CD1c-positive myeloid dendritic cell (primary cell): Measurements from ENCODE around the gene INHA.

Source experiments
- DNase-seq: peaks from one replicate; pipeline ENCODE4 v3.0.0-alpha.2; 2016; ENCODE audit errors: extremely low spot score

Gene INHA

DNA sequence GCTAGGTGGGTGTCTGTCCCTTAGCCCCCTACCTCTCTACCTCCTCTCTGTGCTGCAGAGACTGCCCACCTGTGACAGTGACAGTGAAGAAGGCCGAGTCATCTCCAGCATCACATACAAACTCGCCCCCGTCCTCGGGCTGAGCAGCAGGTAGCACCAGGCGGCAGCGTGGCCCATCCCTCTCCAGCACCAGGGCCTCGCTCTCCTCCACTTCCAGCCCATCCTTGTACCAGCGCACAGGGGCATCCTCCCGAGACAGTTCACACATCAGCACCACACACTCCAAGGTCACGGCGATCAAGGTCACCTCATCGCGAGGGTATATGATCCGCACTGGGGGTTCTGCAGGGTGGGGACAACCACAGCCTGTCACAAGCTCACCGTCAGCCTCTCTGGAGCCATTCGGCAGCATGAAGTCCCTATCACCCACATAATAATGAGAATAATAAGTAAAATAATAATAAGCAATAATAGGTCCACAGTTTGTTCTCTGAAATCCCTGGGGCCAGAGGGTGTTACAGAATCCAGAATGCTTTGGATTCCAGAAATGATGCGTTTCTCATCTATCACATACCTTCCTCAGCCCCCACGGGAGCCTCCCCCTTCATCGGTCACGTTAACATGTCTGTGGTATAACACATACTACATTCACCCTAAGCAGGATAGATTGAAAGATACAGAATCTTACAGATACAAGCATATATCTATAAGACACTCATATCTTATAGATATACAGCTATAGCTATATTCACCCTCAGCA is 12.8 kb upstream of the INHA start:
- DNase-seq = no peak

- DNase-seq = peak; percentile 20
Observed at GRCh38 chr2:219560037-219560892, 11.8 kb upstream of the INHA start.

DNA sequence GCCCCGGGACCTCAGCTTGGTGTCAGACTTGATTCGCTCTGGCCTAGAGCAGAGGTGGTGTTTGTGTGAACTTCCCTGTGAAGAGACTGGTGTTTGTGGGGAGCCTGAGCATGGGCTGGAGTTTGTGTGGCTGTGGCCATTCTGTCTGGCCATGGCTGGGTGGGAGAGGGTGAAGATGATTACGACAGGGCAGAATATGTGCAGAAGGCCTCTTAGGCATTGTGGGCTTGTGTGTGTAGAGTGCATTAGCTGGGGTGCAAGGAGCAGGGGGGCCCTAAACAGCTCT is 11.3 kb upstream of the INHA start:
- no peak for DNase-seq

GRCh38 chr2:219561179-219562048 is 10.7 kb upstream of the INHA start:
- DNase-seq = no peak

GRCh38 chr2:219562049-219563020 is 9.8 kb upstream of the INHA start:
- no peak for DNase-seq

DNA sequence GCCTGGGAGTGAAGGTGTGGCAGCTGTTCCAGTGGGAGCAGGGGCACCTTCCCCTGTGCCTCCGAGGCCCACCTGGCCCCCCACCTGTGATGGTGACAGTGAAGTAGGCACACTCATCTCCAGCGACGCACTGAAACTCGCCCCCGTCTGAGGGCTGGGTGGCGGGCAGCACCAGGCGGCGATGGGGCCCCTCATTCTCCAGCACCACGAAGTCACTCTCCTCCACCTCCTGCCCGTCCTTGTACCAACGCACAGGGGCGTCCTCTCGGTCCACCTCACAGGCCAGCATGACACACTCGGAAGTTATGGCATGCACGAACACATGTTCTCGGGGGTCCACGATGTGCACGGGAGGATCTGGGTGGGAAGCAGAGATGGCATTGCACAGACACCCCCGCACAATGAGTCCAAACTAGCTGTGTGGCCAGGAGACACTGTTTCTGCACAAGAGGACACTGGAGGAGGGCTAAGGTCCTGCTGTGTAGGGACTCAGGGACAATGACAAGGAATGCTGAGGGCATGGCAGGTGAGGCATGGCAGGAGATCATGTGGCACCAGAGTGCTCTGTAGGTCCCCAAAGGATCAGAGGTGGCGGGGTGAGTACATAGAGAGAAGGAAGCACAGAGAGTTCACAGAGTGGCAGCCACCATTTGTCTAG is 8.7 kb upstream of the INHA start:
- DNase-seq = no peak

DNA sequence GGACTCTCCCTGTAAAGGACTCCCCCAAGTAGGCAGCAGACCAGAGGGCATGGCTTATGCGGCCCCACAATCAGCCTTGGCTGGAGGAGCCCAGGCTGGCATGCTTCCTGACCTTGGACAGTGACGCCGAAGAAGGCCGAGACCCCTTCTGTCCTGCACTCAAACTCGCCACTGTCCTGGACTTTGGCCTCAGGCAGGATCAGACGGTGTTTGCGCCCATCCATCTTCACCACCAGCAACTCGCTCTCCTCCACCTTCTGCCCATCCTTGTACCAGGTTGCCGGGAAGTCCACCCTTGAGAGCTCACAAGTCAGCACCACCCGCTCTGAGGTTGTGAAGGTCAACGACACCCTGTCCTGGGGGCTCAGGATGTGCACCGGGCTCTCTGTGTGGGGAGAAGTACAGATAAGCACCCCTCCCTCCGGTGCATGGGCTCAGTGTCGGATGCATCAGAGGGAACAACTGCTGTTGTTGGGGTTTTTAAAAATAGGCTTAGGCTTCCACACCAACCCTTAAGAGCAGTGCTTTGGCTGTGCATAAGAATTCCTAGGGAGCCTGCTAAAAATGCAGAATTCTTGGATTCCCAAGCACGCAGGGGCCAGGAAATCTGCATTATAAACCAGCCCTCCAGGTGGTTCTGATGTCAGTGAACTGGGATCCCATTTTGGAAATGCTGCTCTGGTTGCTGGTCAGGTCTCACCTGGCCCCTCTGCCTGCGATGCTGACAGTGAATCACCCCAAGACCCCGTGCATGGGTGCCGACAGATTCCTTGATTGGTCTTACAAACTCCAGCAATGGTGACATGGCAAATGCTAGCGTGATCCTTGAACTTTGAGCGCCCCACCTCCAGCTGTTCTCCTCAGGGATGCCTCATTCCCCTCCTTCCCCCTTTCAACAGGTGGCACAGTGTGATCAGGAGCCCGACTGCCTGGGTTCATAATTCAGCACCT is 6.7 kb upstream of the INHA start:
- DNase-seq = no peak

GRCh38 chr2:219566640-219567039 is 5.5 kb upstream of the INHA start:
- no peak for DNase-seq

DNA sequence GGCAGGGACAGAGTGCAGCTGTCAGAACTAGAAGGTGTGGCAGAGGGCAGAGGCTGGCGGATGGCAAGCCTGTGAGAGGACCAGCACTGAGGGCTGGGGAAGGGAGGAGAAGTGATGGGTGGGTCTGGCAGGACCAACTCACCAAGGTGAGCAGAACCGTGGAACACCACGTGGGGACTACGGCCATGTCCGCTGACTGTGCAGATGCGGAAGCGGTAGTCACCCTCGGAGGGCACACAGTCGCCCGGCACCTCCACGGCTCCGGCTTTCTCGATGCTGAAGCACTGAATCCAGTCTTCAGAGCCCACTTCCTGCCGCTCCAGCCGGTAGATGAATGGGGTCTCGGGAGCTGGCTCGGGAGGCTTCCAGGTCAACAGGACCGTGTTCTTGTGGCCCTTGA is 5.0 kb upstream of the INHA start:
- DNase-seq = no peak

GRCh38 chr2:219567791-219568361 is 4.2 kb upstream of the INHA start:
- no peak for DNase-seq

- DNase-seq = no peak
Observed at GRCh38 chr2:219569041-219569440, 3.1 kb upstream of the INHA start.

DNA sequence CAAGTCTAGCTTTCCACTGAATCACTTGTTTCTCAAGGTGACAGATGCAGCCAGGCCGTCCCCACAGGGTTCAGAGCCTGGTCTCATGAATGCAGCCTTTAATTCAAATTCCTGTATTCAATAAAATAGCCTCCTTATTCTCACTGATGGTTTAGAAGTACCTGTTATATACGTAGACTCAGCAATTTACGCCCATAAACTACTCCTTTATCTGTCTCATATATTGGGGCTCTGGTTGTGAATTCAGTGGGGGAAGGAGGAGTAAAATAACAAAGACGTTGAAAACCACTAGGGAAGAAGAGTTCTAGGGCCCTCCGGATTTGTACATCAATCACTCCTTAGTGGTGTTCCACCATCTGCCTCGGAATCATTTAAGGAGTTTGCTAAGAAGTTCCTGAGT is 2.5 kb upstream of the INHA start:
- no peak for DNase-seq

DNA sequence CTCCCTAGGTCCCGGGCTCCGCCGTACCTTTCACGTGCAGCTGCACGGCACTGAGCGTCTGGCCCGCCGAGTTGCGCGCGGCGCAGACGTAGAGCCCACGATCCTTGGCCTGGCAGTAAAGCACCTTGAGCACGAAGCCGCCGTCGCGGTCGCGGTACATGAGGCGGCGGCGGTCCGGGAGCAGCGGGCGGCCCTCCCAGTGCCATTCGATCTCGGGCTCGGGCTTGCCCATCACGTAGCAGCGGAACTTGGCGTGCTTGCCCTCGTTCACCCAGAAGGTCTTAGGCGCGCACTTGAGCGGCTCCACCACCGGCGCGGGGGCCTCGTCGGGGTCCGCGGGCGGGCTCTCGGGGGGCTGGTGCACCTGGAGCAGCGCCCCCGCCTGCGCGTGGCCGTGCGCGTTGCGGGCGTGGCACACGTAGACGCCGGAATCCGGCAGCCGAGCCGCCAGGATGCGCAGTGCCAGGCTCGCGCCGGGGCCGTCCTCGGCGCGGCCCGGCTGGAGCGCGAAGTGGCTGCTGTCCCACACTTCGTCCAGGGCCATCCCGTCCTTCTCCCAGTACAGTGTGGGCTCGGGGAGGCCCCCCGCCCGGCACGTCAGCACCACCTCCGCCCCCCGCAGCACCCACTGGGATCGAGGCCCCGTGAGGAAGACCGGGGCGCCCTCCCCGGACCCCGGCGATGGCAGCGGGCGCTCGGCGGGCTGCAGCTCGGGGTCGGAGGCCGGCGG is 1.8 kb upstream of the INHA start:
- no peak for DNase-seq

- no peak for DNase-seq
Observed at GRCh38 chr2:219570924-219571310, 1.2 kb upstream of the INHA start.

GRCh38 chr2:219571311-219572236 is 536 bp upstream of the INHA start, which contains the start of gene OBSL1:
Gene OBSL1 (minus strand): TSS chr2:219571539. CDS start chr2:219571232, 307 bp downstream.
- peak; percentile 4 for DNase-seq

- DNase-seq = no peak
Observed at GRCh38 chr2:219573166-219573565, 1.1 kb downstream of the INHA start.
